Mesendoderm (in vitro differentiated cells): Measurements from ENCODE around the gene LETMD1. TPM values are rescaled to one million over a fixed set of nuclear protein-coding genes. Genes with fewer than 3 reads are reported as not detected.

Source experiments
- DNase-seq: peaks from one replicate; pipeline ENCODE4 v3.0.0; 2013
- H2AK5ac ChIP-seq: 2 replicates; pipeline ENCODE4 v1.6.1; 2013; ENCODE audit warnings: low read length, inconsistent platforms
- H2BK120ac ChIP-seq: 2 replicates; pipeline ENCODE4 v1.6.1; 2013; ENCODE audit warnings: low read depth, mild to moderate bottlenecking, low read length, moderate library complexity, mixed read lengths
- H2BK15ac ChIP-seq: replicated peaks from 2 replicates; pipeline ENCODE4 v1.6.1; 2013; ENCODE audit warnings: low read depth, mild to moderate bottlenecking, moderate library complexity
- H2BK5ac ChIP-seq: 2 replicates; pipeline ENCODE4 v1.6.1; 2013; ENCODE audit warnings: low read length, inconsistent platforms
- H3K18ac ChIP-seq: 2 replicates; pipeline ENCODE4 v1.6.1; 2013; ENCODE audit warnings: mild to moderate bottlenecking, low read length, mixed read lengths
- H3K23ac ChIP-seq: one replicate; pipeline ENCODE4 v1.6.1; 2013; ENCODE audit warnings: low read length
- H3K27ac ChIP-seq: 2 replicates; pipeline ENCODE4 v1.5.1; 2013; ENCODE audit warnings: low read depth, mild to moderate bottlenecking, inconsistent platforms, low read length, moderate library complexity
- H3K27me3 ChIP-seq: 2 replicates; pipeline ENCODE4 v1.6.1; 2013; ENCODE audit warnings: low read length, control low read depth, mild to moderate bottlenecking, inconsistent platforms; ENCODE audit not compliant: insufficient read depth, poor library complexity
- H3K36me3 ChIP-seq: 2 replicates; pipeline ENCODE4 v1.6.1; 2013; ENCODE audit warnings: low read length, inconsistent platforms; ENCODE audit not compliant: control insufficient read depth, insufficient read depth
- H3K4ac ChIP-seq: one replicate; pipeline ENCODE4 v1.6.1; 2013; ENCODE audit warnings: low read depth, mild to moderate bottlenecking, low read length, moderate library complexity
- H3K4me1 ChIP-seq: 2 replicates; pipeline ENCODE4 v1.6.1; 2013; ENCODE audit warnings: low read depth, low read length, inconsistent platforms; ENCODE audit not compliant: control insufficient read depth
- H3K4me2 ChIP-seq: 2 replicates; pipeline ENCODE4 v1.6.1; 2013; ENCODE audit warnings: low read length
- H3K4me3 ChIP-seq: 2 replicates; pipeline ENCODE4 v1.5.1; 2013; ENCODE audit warnings: mild to moderate bottlenecking, low read length
- H3K56ac ChIP-seq: one replicate; pipeline ENCODE4 v1.6.1; 2013; ENCODE audit warnings: low read length
- H3K79me1 ChIP-seq: 2 replicates; pipeline ENCODE4 v1.6.1; 2013; ENCODE audit warnings: low read length, inconsistent platforms
- H3K79me2 ChIP-seq: 2 replicates; pipeline ENCODE4 v1.6.1; 2013; ENCODE audit warnings: mild to moderate bottlenecking, low read length; ENCODE audit not compliant: control insufficient read depth, insufficient read depth
- H3K9ac ChIP-seq: 2 replicates; pipeline ENCODE4 v1.6.1; 2013; ENCODE audit warnings: low read length, inconsistent platforms
- H4K5ac ChIP-seq: one replicate; pipeline ENCODE4 v1.6.1; 2013; ENCODE audit warnings: low read length
- H4K8ac ChIP-seq: one replicate; pipeline ENCODE4 v1.6.1; 2013; ENCODE audit warnings: low read depth, mild to moderate bottlenecking, control low read depth, low read length, moderate library complexity
- WGBS: extraction: QIAGEN DNeasy Blood & Tissue Kit; methylation state at CpG from one replicate; pipeline ENCODE4 v1.1.7; 2013; ENCODE audit warnings: low lambda C conversion rate, missing lambda C conversion rate; ENCODE audit not compliant: insufficient coverage; ENCODE audit errors: extremely low coverage; 5-methylcytosine and 5-hydroxymethylcytosine counted together
- polyA plus RNA-seq, 2 experiments: library from polyadenylated mRNA; stranded (reverse); fragments of 200-250 nt; gene quantifications; one replicate each; pipeline ENCODE4 v1.2.3, GENCODE V29; 2013

Gene LETMD1, protein sequence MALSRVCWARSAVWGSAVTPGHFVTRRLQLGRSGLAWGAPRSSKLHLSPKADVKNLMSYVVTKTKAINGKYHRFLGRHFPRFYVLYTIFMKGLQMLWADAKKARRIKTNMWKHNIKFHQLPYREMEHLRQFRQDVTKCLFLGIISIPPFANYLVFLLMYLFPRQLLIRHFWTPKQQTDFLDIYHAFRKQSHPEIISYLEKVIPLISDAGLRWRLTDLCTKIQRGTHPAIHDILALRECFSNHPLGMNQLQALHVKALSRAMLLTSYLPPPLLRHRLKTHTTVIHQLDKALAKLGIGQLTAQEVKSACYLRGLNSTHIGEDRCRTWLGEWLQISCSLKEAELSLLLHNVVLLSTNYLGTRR
- polyA plus RNA-seq (2013, experiment 1 of 2) = 16.8 TPM
- 17.1 TPM for polyA plus RNA-seq (2013, experiment 2 of 2)

DNA sequence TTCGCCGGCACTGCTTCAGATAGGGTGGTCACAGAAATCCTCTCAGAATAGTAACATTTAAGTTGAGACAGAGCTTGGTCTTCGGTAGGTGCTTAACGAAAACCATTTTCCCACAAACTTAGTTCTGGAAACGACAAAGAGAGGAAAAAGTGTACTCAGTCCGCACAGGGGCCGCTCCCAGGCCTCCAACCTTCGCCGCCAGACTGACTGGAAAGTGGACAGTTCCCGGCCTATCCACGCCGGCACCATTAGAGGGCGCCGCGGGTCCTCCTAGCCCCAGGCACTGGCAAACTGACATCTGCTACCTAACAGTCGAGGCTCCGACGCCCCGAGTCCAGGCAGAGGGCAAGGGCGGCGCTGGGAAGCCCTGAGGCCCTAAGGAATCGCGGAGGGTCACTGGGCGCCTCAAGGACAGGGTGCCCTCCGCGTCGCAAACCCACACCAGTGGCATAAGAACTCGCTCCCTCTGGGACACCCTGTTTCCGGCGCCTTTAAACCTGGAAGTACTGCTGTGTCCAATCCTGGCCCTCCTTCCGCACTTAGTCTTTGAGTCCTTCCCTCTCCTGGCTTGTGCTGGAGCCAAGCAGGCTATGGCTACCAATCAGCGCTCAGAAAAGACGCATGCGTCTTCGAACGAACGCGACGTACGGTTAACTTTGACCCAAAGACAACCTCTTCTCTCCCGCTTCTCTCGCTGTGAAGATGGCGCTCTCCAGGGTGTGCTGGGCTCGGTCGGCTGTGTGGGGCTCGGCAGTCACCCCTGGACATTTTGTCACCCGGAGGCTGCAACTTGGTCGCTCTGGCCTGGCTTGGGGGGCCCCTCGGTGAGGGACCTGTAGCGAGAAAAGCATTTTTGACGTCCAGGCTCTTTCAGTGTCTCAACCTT lies at the start of gene LETMD1:
TSS of gene LETMD1 (plus strand) at position 673 of the 886 bp plus-strand sequence. CDS start at position 703, 30 bp downstream.
- H3K79me1 ChIP-seq = peaks cover 4% of the 10 kb centered on the region
- peak within 1 kb of the TSS; percentile 79 for H3K18ac ChIP-seq
- H4K8ac ChIP-seq = peak within 1 kb of the TSS; percentile 97
- peak within 1 kb of the TSS; percentile 81 for H2BK5ac ChIP-seq
- H3K56ac ChIP-seq = peak within 1 kb of the TSS; percentile 97
- H3K4ac ChIP-seq = peak within 1 kb of the TSS; percentile 71
- peak within 1 kb of the TSS; percentile 52 for H4K5ac ChIP-seq
- H3K27ac ChIP-seq = peak within 1 kb of the TSS; percentile 86
- no CpG with 5 or more reads among the region's 51 CpGs for WGBS
- H2AK5ac ChIP-seq = peak within 1 kb of the TSS; percentile 98
- H3K79me2 ChIP-seq = no peaks in the 10 kb centered on the region
- peak; percentile 99 for DNase-seq
- H3K4me3 ChIP-seq = peak within 1 kb of the TSS; percentile 89
- H3K9ac ChIP-seq = peak within 1 kb of the TSS; percentile 97
- no peak within 1 kb of the TSS for H3K23ac ChIP-seq
- H3K36me3 ChIP-seq = no peaks in the 10 kb centered on the region
- no peaks in the 10 kb centered on the region for H3K27me3 ChIP-seq
- H2BK120ac ChIP-seq = no peak within 1 kb of the TSS
- no peak within 1 kb of the TSS for H2BK15ac ChIP-seq
- peaks cover 5% of the 10 kb centered on the region for H3K4me1 ChIP-seq
- H3K4me2 ChIP-seq = peak within 1 kb of the TSS; percentile 98

DNA sequence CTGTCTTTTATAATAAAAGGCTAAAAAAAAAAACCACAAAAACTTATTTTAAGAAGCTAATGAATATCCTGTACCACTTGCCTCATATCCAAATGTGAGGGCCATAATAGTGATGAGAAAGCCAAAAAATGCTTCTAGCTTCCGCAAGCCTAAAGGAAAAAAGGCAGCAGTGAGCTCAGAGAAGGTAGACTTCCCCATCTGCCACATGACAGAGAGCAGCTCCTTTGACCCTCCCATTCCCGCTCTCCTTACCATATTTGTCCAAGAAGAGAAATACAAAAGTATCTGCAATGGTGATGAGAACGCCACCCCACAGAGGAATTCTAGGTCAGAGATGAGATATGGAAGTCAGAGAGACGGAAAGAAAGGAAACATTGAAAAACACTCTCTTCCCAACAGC lies 49.0 kb upstream of the LETMD1 start:
- Histone ChIP-seq H3K18ac (no peak overlapping the region), H3K27me3 (no peaks in the 10 kb centered on the region), H2BK120ac (no peak overlapping the region), H3K4me2 (no peak overlapping the region), H3K4me3 (no peak overlapping the region), H3K79me2 (no peaks in the 10 kb centered on the region), H2BK5ac (no peak overlapping the region), H4K5ac (no peak overlapping the region), H3K23ac (no peak overlapping the region), H2BK15ac (no peak overlapping the region), H3K79me1 (no peaks in the 10 kb centered on the region), H2AK5ac (no peak overlapping the region), H3K36me3 (no peaks in the 10 kb centered on the region), H3K4ac (no peak overlapping the region), H3K56ac (no peak overlapping the region), H3K27ac (no peak overlapping the region), H3K9ac (no peak overlapping the region), H4K8ac (no peak overlapping the region), H3K4me1 (no peaks in the 10 kb centered on the region)
- no CpG with 5 or more reads among the region's 4 CpGs for WGBS
- no peak for DNase-seq

DNA sequence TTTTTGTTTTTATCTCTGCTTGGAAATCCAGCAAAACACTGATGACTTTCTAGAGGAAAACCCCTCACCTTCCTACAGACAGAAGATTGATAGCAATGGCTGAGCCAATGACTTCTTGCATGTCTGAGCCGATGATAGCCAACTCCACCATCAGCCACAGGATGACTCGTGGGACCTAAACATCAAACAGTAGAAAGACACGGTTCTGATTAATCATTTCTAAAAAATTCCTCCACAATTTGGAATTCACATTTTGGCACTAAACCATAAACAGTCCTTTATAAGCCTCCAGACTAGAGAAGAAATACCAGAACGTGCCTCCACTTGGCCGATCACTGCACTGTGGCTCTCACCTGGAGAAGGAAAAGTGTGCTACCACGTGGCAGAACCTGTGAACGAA lies 47.9 kb upstream of the LETMD1 start:
- no peak overlapping the region for H4K5ac ChIP-seq
- H2AK5ac ChIP-seq = no peak overlapping the region
- no peak overlapping the region for H3K4ac ChIP-seq
- no peak overlapping the region for H3K23ac ChIP-seq
- no peaks in the 10 kb centered on the region for H3K27me3 ChIP-seq
- no CpG with 5 or more reads among the region's 7 CpGs for WGBS
- H3K56ac ChIP-seq = no peak overlapping the region
- H3K36me3 ChIP-seq = no peaks in the 10 kb centered on the region
- H3K18ac ChIP-seq = no peak overlapping the region
- no peak overlapping the region for H3K9ac ChIP-seq
- H4K8ac ChIP-seq = no peak overlapping the region
- no peaks in the 10 kb centered on the region for H3K79me1 ChIP-seq
- H2BK120ac ChIP-seq = no peak overlapping the region
- no peak overlapping the region for H3K4me3 ChIP-seq
- no peak for DNase-seq
- no peak overlapping the region for H3K4me2 ChIP-seq
- H3K27ac ChIP-seq = no peak overlapping the region
- no peak overlapping the region for H2BK5ac ChIP-seq
- no peak overlapping the region for H2BK15ac ChIP-seq
- no peaks in the 10 kb centered on the region for H3K79me2 ChIP-seq
- H3K4me1 ChIP-seq = peaks cover 3% of the 10 kb centered on the region

DNA sequence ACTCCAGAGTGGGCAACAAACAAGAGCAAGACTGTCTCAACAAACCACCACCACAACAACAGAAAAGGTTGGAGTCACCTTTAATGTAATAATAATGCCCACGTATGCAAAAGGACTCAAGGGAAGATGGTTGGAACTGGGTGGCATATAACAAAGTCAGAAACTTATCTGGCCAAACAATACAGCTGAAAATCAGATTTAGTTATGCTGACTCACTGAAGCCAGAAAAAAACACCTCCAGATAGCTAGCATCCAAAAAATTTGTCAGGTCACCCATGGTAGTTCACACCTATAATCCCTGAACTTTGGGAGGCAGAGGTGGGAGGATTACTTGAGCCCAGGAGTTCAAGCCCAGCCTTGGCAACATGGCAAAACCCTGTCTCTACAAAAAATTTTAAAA lies 46.3 kb upstream of the LETMD1 start:
- DNase-seq = peak; percentile 38
- H3K9ac ChIP-seq = no peak overlapping the region
- no peaks in the 10 kb centered on the region for H3K79me2 ChIP-seq
- no CpG with 5 or more reads among the region's 1 CpG for WGBS
- H2BK120ac ChIP-seq = no peak overlapping the region
- H3K4me1 ChIP-seq = peaks cover 3% of the 10 kb centered on the region
- H4K8ac ChIP-seq = no peak overlapping the region
- H3K56ac ChIP-seq = no peak overlapping the region
- H3K27ac ChIP-seq = no peak overlapping the region
- H3K27me3 ChIP-seq = no peaks in the 10 kb centered on the region
- no peak overlapping the region for H3K23ac ChIP-seq
- no peak overlapping the region for H3K4me2 ChIP-seq
- H4K5ac ChIP-seq = no peak overlapping the region
- no peak overlapping the region for H2BK15ac ChIP-seq
- no peaks in the 10 kb centered on the region for H3K79me1 ChIP-seq
- H3K4me3 ChIP-seq = no peak overlapping the region
- H2BK5ac ChIP-seq = no peak overlapping the region
- no peak overlapping the region for H3K18ac ChIP-seq
- H3K4ac ChIP-seq = no peak overlapping the region
- no peak overlapping the region for H2AK5ac ChIP-seq
- no peaks in the 10 kb centered on the region for H3K36me3 ChIP-seq

DNA sequence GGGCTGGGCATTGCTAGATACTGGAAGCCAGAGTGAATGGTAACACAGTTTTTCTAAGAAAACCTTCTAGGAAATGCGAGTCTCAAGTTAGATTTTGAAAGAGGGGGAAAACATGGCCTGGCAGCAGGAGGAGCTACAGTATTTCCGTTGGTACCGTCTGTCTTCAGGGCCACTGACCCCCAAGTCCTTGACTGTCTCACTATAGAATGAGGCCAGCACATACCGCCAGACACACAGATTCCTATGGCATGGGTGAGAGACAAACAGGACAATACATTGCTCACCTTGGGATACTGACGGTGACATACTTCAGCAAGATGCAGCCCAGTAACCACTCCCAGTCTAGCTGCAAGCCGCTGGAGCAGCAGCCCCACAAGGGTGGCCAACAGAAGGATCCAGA lies 43.6 kb upstream of the LETMD1 start:
- Histone ChIP-seq H3K79me2 (no peaks in the 10 kb centered on the region), H3K9ac (no peak overlapping the region), H3K4ac (peak overlapping the region; percentile 16), H3K27me3 (no peaks in the 10 kb centered on the region), H3K27ac (no peak overlapping the region), H4K8ac (no peak overlapping the region), H3K79me1 (no peaks in the 10 kb centered on the region), H3K4me1 (peaks cover 3% of the 10 kb centered on the region), H3K4me2 (no peak overlapping the region), H3K23ac (no peak overlapping the region), H3K18ac (no peak overlapping the region), H3K36me3 (no peaks in the 10 kb centered on the region), H2AK5ac (no peak overlapping the region), H2BK15ac (no peak overlapping the region), H2BK5ac (no peak overlapping the region), H3K4me3 (no peak overlapping the region), H2BK120ac (no peak overlapping the region), H3K56ac (no peak overlapping the region), H4K5ac (no peak overlapping the region)
- no CpG with 5 or more reads among the region's 6 CpGs for WGBS
- DNase-seq = peak; percentile 72
